ENCODE measurements around the gene C1orf174. TPM values are rescaled to one million over a fixed set of nuclear protein-coding genes. Genes with fewer than 3 reads are reported as not detected.

The C1orf174 gene
- total RNA-seq, 1 experiment from 2014 or later, result 70.9 TPM

DNA sequence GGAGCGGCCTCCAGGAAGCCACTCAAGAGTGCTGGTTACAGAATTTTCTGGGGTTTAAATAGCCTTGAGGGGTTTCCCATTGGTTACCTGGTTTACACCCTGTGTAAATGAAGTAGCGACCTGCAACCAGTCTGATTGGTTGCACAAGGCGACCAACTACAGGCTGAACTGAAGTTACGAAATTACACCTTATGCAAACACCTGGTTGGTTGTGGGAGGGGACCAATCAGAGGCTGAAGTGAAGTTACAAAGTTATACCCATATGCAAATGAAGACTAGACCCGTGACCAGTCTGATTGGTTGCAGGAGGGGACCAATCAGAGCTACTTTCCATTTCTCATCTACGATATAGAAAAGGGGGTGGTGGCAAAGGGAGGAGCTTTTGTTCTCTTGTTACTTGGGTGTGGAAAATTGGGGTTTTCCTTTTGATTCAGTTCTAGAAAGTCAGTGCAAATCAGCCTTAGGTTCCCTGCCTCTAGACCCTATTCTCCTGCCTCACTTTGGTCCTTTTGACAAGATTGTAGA is 22.2 kb upstream of the C1orf174 start:
- Histone ChIP-seq H3K9me3 (ENCODE audit: low read length) (no peaks in the 10 kb centered on the region), H3K4me2 (ENCODE audit: low read length) (no peak overlapping the region), H3K4me3 (ENCODE audit: low read length) (no peak overlapping the region), H3K9ac (ENCODE audit: low read length) (no peak overlapping the region), H3K36me3 (ENCODE audit: low read depth, low read length) (no peaks in the 10 kb centered on the region), H3K27ac (ENCODE audit: low read length) (no peak overlapping the region), H4K20me1 (ENCODE audit: low read length) (no peaks in the 10 kb centered on the region), H2AFZ (ENCODE audit: low read length) (no peak overlapping the region), H3K9me2 (replicated peaks; ENCODE audit: low read length) (no peaks in the 10 kb centered on the region), H3F3A (ENCODE audit: low read length, unreplicated experiment) (no peaks in the 10 kb centered on the region), H3K4me1 (ENCODE audit: insufficient read depth, low read length) (no peaks in the 10 kb centered on the region), H3K79me2 (ENCODE audit: low read length) (no peaks in the 10 kb centered on the region), H3K27me3 (ENCODE audit: low read length) (peaks cover 76% of the 10 kb centered on the region)
- ChIA-PET POLR2A (ENCODE audit: unreplicated experiment) (no interaction called here), CTCF (no interaction called here)
- DNase-seq, result no peak
- BruUV-seq (replicated peaks), result no TSS peak
- no peak for ATAC-seq
- no peak for TF ChIP-seq EZH2 (IDR thresholded peaks at IDR 0.05; ENCODE audit: low read length, unreplicated experiment)
- TF ChIP-seq EZH2phosphoT487 (IDR thresholded peaks at IDR 0.05; ENCODE audit: borderline replicate concordance, low read length), result no peak
- TF ChIP-seq, protein P1, sequence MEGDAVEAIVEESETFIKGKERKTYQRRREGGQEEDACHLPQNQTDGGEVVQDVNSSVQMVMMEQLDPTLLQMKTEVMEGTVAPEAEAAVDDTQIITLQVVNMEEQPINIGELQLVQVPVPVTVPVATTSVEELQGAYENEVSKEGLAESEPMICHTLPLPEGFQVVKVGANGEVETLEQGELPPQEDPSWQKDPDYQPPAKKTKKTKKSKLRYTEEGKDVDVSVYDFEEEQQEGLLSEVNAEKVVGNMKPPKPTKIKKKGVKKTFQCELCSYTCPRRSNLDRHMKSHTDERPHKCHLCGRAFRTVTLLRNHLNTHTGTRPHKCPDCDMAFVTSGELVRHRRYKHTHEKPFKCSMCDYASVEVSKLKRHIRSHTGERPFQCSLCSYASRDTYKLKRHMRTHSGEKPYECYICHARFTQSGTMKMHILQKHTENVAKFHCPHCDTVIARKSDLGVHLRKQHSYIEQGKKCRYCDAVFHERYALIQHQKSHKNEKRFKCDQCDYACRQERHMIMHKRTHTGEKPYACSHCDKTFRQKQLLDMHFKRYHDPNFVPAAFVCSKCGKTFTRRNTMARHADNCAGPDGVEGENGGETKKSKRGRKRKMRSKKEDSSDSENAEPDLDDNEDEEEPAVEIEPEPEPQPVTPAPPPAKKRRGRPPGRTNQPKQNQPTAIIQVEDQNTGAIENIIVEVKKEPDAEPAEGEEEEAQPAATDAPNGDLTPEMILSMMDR (conservative IDR thresholded peaks at IDR 0.05; ENCODE audit: low read depth, low read length), result no peak
- intact Hi-C loops (cut with micrococcal nuclease), result no loop called here

DNA sequence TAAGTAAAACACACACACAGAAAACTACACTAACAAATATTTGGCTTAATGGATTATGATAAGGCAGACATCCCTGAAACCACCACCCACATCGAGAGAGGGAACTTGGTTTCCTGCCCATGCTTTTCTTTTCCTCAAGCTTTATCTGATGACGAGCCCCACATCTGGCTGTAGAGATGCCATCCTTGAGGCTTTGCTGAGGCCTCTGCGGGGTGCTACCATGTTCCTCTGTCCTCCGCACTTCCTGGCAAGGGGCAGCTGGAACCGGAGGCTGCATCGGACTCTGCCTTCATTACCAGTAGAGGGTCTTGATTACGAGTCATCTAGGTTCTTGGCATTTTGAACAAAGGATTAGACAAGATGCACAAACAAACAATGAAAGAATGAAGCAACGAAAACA is 21.7 kb upstream of the C1orf174 start:
- H3K79me2 ChIP-seq (ENCODE audit: low read length), result no peaks in the 10 kb centered on the region
- no peak overlapping the region for H3K27ac ChIP-seq (ENCODE audit: low read length)
- DNase-seq (no peak), ATAC-seq (no peak)
- H3K4me2 ChIP-seq (ENCODE audit: low read length), result no peak overlapping the region
- H4K20me1 ChIP-seq (ENCODE audit: low read length), result no peaks in the 10 kb centered on the region
- no peak overlapping the region for H3K4me3 ChIP-seq (ENCODE audit: low read length)
- H2AFZ ChIP-seq (ENCODE audit: low read length), result no peak overlapping the region
- H3K9ac ChIP-seq (ENCODE audit: low read length), result no peak overlapping the region
- H3K9me2 ChIP-seq (replicated peaks; ENCODE audit: low read length), result no peaks in the 10 kb centered on the region
- no peaks in the 10 kb centered on the region for H3K4me1 ChIP-seq (ENCODE audit: insufficient read depth, low read length)
- peaks cover 77% of the 10 kb centered on the region for H3K27me3 ChIP-seq (ENCODE audit: low read length)
- ChIA-PET CTCF (no interaction called here), POLR2A (ENCODE audit: unreplicated experiment) (no interaction called here)
- no peaks in the 10 kb centered on the region for H3F3A ChIP-seq (ENCODE audit: low read length, unreplicated experiment)
- no peaks in the 10 kb centered on the region for H3K36me3 ChIP-seq (ENCODE audit: low read depth, low read length)
- intact Hi-C loops (cut with micrococcal nuclease), result no loop called here
- TF ChIP-seq EZH2phosphoT487 (IDR thresholded peaks at IDR 0.05; ENCODE audit: borderline replicate concordance, low read length), result no peak
- TF ChIP-seq, protein P1 (conservative IDR thresholded peaks at IDR 0.05; ENCODE audit: low read depth, low read length), result no peak
- no peak for TF ChIP-seq EZH2 (IDR thresholded peaks at IDR 0.05; ENCODE audit: low read length, unreplicated experiment)
- no peaks in the 10 kb centered on the region for H3K9me3 ChIP-seq (ENCODE audit: low read length)
- no TSS peak for BruUV-seq (replicated peaks)

GRCh38 chr1:3919706-3920105 is 19.6 kb upstream of the C1orf174 start:
- Histone ChIP-seq H3K4me1 (ENCODE audit: insufficient read depth, low read length) (no peaks in the 10 kb centered on the region), H3K27me3 (ENCODE audit: low read length) (peaks cover 75% of the 10 kb centered on the region), H3K4me2 (ENCODE audit: low read length) (no peak overlapping the region), H3K36me3 (ENCODE audit: low read depth, low read length) (no peaks in the 10 kb centered on the region), H3K9me3 (ENCODE audit: low read length) (no peaks in the 10 kb centered on the region), H3F3A (ENCODE audit: low read length, unreplicated experiment) (no peaks in the 10 kb centered on the region), H3K79me2 (ENCODE audit: low read length) (no peaks in the 10 kb centered on the region), H3K9ac (ENCODE audit: low read length) (no peak overlapping the region), H3K27ac (ENCODE audit: low read length) (no peak overlapping the region), H4K20me1 (ENCODE audit: low read length) (no peaks in the 10 kb centered on the region), H3K4me3 (ENCODE audit: low read length) (no peak overlapping the region), H2AFZ (ENCODE audit: low read length) (no peak overlapping the region), H3K9me2 (replicated peaks; ENCODE audit: low read length) (no peaks in the 10 kb centered on the region)
- BruUV-seq (replicated peaks), result no TSS peak
- ChIA-PET POLR2A (ENCODE audit: unreplicated experiment) (no interaction called here), CTCF (no interaction called here)
- no peak for TF ChIP-seq EZH2 (IDR thresholded peaks at IDR 0.05; ENCODE audit: low read length, unreplicated experiment)
- TF ChIP-seq, protein P1 (conservative IDR thresholded peaks at IDR 0.05; ENCODE audit: low read depth, low read length), result no peak
- TF ChIP-seq EZH2phosphoT487 (IDR thresholded peaks at IDR 0.05; ENCODE audit: borderline replicate concordance, low read length), result no peak
- DNase-seq (no peak), ATAC-seq (no peak)
- intact Hi-C loops (cut with micrococcal nuclease), result no loop called here
